Measurements from ENCODE around the gene CD83.
"Not testable (repeated sequence)": the region's sequence is repeated elsewhere in the genome, so short reads cannot be mapped to it uniquely, and the experiment has no call there.

The CD83 gene

DNA sequence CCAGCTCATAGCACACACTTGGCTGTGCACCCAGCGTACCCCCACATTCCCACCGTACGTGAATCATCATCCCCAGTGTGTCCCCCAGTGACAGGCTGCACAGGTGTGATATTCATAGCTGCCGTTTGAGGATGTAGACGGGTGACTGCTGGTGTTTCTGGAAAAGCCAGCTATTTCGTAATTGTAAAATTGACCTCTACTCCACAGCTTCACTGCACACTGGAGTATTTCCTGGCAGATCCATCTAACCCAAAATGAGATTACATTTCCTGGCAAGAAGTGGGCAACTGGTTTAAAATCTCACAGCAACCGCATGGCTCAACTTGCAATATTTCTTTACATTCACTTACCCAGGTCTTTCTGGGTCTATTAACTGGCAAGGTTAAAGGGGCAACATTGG lies 30.3 kb downstream of the CD83 start:
- no peak for DNase-seq (ENCODE audit: low read depth in 2 of 2)

DNA sequence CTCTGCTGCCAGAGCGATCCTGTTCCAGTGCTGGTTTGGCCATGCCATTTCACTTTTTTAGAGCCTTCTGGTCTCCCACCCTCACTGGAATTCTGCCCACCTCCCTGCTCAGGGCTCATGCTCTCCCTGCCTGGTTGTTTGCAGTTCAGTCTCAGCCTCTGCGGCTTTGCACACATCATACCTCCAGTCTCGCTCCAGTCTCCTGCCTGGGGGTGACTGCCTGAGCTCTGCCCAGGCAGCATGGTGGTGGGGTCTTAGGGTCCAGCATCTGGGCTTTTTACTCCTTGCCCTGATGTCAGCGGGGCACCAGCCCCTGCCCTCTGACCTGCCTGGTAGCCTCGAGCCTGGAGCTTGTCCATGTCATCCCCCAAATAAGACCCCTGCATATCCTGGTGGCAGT lies 30.9 kb downstream of the CD83 start:
- DNase-seq (ENCODE audit: low read depth in 2 of 2) = no peak

DNA sequence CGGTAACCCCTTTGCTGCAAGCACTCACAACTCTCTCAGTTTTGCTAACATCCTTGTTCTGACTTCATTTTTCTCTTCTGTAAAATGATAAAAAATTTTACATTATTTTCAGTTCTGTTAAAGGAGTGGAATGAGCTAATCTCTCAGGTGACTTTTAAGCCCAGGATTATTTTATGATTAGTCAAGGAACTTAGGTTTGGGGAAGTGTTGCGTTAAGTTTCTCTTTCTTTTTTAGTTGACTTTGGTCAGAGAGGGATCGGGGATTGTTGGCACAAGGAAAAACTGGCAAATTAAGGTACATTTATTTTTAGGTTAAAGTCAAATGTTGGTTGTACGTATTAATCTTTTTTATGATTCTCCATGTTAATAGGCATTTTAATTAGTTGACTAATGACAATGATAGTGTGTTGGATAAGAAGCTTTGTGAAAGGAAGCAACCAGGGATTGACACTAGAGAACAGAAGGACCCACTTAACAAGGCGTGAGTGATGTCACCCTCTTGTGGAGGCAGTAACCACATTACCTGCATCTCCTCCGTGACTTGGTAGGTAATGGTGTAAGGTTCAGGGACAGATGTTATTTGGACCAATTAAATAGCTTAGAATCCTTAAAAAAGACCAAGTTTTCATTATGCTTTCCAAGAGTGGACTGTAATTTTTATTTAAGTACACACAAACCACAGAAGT lies 31.6 kb downstream of the CD83 start:
- no peak for DNase-seq (ENCODE audit: low read depth in 2 of 2)

DNA sequence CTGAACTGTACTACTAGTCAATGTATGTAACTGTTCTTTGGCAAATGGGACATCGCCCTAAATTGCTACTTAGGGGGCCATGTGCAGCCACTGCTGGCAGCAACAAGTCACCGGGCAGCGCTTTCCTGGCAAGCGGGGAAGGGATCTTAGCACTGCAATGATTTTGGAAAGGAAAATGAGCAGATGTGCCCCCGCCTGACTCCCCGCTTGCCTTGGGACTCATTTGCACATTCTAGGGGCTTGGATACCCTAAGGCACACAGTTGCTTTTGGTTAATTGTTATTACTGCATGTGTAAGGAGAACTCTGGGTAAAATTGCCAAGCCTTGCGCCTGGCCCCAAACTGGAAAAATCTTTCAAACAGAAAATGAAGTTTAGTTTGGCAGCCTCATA lies 32.2 kb downstream of the CD83 start:
- DNase-seq (ENCODE audit: low read depth in 2 of 2) = no peak

DNA sequence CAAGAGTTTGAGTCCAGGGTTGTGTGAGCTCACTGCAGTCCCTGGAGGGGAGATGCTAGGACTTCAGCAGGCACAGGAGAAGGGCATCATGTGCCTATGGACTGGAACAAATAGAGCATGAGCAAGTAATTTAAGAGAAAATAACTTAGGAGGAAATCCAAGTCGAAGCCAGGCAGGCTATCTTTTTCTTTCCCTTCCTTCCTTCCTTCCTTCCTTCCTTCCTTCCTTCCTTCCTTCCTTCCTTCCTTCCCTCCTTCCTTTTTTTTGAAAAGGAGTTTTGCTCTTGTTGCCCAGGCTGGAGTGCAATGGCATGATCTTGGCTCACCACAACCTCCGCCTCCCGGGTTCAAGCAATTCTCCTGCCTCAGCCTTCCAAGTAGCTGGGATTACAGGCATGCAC lies 33.7 kb downstream of the CD83 start:
- not testable (repeated sequence) for DNase-seq (ENCODE audit: low read depth in 2 of 2)

DNA sequence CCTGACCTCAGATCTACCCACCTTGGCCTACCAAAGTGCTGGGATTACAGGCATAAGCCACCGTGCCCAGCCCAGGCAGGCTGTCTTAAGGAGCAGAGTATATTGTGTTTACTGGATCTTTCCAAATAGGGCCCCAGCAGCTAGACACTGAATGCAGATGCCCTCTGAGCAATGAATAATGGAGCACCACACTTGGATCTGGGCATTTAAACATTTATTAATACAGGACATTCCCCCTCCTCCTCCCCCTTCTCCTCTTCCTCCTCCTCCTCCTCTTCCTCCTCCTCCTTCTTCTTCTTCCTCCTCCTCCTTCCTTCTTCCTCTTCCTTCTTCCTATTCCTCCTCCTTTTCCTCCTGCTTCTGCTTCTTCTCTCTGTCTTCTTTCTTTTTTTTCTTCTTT lies 34.2 kb downstream of the CD83 start:
- no peak for DNase-seq (ENCODE audit: low read depth in 2 of 2)

DNA sequence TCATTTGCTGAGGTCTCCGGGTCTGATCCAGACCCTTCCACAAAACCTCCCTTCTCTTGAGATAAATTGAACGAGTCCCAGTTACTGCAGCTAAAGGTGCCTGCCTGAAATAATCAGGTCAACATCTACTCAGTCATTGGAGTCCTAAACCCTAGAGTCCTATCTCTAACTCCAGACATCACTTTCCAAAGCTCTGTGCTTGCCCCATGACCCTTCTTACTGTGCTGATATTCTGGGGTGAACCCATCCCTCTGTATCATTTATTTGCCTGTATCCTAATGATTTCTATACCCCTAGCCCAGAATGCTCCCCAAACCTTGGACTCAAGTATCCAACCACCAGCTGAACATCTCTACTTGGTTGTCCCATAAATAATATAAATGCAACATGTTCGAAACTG lies 35.7 kb downstream of the CD83 start:
- no peak for DNase-seq (ENCODE audit: low read depth in 2 of 2)

DNA sequence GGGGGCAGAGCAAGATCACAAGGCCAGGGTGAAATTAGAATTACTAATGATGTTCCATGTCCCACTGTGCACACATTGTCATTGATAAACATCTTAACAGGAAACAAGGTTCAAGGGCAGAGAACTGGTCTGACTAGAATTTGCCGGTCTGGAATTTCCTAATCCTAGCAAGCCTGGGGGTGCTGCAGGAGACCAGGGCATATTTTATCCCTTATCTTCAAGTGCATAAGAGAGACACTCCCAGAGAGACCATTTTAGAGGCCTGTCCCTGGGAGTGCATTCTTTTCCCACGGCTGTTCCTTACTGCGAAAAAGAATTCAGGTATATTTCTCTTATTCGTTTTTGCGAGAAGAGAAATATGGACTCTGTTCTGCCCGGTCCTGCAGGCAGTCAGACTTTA lies 41.5 kb downstream of the CD83 start:
- DNase-seq (ENCODE audit: low read depth in 2 of 2) = no peak

DNA sequence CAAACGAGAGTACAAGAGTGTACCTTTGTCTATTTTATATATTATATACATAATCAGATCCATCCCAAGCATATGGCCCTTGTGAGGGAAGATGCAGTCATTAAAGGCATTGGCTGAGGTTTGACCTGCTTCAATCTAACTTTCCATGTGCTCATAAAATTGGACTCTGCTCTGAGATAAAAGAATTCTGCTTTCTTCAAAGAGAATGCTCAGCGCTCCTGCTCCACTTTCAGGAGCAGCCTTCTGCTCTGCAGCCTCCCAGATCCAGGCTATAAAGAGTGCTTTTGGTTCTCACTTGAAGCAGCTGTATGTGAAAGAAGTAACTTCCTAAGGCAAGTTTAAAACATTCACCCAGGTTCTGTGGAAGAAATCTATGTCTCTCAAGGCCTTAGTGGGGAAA lies 45.3 kb downstream of the CD83 start:
- DNase-seq (ENCODE audit: low read depth in 2 of 2) = no peak

DNA sequence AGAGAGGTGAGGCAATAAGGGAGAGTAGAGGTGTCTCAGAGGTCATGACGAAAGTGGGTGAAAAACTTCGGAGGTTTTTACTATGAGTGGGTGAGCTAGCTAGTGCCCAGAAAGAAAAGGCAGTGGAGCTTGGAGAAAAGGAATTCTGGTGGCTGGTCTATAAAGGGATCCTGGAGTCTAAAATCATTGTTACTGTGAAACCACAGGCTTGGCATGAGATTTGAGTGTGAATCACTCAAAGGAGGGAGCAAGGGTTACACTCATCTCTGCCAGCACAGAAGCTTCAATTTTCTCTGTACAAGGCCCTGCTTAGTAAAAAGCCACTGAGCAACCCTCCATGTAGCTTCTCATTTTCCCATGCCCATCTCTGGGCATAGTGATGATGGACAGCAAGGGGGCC lies 47.5 kb downstream of the CD83 start:
- no peak for DNase-seq (ENCODE audit: low read depth in 2 of 2)

DNA sequence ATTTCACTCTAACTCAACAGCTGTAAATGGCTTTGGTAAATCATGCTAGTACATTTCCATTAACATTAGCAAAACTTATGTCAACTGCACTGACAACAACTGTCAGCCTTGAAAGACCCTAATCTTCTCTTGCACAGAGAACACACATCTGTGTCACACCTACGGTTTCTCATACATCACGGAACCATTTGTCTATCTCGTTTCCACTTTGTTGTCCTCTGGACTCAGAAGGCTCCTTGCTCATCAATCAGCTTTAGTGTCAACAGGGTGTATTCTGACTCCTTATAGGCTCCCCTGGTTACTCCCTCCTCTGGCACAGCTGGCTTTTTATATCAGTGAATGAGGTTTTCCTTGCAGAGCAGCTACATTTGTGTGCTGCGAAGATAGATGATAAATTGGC lies 49.3 kb downstream of the CD83 start:
- no peak for DNase-seq (ENCODE audit: low read depth in 2 of 2)

DNA sequence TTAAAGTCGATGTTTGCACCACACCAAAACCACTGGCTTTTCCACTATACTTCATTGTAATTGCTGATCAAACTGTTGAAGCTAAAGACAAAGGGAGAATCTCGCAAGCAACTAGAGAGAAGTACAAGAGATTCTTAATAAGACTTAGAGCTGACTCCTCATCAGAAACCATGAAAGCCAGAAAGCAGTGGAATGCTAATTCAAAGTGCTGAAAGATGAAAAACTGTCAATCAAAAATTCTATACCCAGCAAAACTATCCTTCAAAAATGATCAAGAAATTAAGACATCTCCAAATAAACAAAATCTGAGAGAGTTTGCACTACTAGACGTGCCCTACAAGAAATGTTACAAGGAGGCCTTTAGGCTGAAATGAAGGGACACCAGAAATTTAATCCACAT lies 52.6 kb downstream of the CD83 start:
- DNase-seq (ENCODE audit: low read depth in 2 of 2) = no peak

DNA sequence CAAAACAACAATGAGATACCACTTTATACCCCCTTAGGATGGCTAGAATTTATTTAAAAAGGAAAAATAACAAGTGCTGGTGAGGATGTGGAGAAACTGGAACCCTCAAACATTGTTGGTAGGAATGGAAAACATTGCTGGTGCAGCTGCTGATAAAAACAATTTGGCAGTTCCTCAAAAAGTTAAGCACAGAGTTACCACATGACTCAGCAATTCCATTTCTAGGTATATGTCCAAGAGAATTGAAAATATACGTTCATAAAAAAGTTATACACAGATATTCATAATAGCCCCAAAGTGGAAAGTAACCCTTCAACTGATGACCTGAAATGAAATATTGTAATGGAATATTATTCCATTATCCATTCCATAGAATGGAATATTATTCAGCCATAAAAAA lies 55.0 kb downstream of the CD83 start:
- no peak for DNase-seq (ENCODE audit: low read depth in 2 of 2)

DNA sequence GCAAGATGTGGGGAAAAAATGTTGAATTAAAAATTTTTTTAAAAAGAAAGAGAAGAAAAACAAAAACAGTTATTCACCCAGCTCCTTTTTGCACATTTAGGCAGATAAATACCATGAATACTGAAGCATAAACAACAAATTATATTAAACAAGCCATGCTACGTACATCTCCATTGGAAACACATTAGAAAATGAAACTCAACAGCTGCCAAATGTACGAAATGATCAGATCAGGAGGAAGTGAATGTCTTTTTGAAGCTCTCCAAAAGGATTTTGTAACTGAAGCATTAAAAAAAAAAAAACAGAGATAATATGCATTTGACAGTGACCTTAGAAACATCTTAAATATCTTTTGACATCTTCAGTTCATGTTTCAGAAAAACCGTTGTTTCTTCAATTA lies 56.7 kb downstream of the CD83 start:
- DNase-seq (ENCODE audit: low read depth in 2 of 2) = no peak

DNA sequence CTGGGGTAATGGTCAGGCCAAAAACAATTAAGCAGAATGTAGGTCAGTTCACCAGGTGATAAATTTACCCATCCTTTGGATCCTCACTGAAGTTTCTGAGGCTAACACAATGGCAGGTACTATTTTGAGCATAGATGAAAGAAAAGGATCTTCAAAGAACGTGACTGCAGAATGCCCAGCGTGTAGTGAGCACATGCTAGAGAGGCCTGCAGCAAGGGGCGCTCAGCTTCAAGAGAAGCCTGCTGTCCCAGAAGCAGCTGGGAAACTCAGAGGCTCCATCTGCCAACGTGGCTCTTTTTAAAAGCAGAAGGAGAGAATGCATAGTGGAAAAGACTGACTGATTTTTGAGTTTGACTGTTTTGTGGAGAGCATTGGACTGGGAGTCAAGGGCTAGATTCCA lies 57.4 kb downstream of the CD83 start:
- DNase-seq (ENCODE audit: low read depth in 2 of 2) = no peak

DNA sequence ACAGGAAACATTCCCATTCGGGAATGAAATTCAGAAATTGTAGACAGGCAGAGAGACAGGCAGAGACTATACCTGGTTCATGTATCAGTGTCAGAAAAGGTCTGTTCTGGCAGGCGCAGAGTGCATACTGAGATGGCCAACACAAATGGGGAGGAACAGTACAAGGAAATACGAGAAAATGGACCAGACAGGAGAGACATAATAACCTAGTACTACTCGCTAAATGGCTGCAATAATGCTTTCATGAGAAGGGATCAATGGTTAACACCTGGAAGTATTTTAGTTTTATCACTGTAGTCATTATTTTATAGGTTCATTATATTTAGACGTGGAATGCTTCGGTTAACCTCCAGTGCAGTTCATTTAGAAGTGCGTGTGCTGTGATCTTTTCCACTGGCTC lies 58.9 kb downstream of the CD83 start:
- DNase-seq (ENCODE audit: low read depth in 2 of 2) = no peak

DNA sequence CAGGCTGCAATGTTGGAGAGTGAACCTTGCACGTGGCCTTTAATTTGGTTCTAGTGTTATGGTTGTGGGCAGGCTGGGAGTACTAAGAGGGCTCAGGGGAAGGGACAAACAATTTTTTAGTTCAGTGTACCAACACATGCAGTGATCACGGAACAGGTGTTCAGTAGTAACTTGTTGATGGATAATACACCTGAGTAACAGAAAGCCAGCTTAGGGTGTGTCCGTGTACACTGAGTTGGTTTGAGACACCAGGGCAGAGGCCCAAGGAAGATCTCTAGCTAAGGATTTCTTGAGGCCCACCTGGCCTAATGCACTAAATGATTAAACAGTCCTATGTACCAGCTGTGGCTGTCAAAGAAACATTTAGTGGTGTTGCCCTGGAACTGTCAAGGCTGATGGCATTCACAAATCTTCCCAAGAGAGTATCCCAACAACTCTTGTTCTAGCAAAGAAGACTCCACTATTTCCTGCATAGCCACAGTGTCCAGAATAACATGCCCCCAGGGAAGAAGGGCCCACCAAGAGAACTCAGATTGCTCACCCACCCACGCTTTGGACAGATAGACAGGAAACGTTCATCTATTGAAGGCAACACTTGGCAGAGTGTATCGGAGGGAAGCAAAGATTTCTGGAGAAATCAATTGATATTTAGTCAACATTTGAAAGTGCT lies 60.0 kb downstream of the CD83 start:
- no peak for DNase-seq (ENCODE audit: low read depth in 2 of 2)

DNA sequence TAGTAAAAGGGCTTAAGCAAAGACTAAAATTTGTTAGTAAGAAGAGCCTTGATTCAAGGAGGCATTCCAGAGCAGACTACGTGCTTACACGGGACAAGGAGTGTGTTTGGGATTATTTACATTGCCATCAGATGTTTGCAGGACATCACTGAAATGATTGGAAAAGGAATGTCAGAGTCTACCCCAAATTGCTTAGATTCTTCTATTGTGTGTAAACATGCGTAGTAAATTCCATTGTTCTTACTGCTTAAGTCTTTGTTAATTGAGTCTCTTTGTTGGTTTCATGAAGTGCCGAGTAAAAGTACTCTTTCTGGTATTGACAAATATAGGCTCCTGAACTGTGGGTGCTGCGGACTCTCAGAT lies 60.5 kb downstream of the CD83 start:
- no peak for DNase-seq (ENCODE audit: low read depth in 2 of 2)

DNA sequence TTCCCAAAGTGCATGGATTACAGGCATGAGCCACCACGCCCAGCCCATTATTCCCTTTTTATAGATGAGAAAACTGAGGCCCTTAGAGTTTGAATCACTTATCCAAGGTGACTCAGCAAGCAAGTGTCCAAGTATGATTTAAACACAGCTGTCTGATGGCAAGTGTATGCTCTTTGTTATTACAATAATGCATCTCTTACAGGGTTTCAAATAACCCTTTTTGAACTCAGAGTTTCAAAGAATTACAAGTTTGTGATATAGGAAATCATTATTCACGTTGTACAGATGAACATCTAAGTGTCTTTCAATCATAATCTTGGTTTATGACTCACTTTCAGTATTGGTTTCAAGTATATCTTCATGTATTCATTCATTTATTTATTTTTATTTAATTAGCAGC lies 63.0 kb downstream of the CD83 start:
- no peak for DNase-seq (ENCODE audit: low read depth in 2 of 2)

DNA sequence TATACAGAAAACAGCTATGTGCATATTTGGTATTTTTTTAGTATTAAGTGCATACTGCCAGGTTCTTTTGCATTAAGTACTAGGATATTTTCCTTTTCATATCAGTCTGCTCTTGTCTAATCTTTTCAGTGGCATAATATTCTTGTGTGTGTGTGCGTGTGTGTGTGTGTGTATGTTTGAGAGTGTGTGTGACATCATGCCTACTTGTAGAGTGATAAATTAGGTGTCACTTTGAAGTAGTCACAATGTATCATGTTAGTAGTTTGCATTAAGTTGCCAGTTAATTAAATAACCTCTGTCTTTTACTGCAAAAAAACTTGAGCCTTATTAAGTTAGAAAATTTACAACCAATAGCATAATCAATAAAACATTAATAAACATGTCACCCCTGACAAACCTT lies 65.3 kb downstream of the CD83 start:
- no peak for DNase-seq (ENCODE audit: low read depth in 2 of 2)
